IPS-15b (cell line): ENCODE measurements around the gene NR1D1.
A peak's percentile ranks its signal among the peaks of the same experiment; 100 is the strongest.

Experiments
- H3K27me3 ChIP-seq: one replicate; pipeline ENCODE4 v1.6.1; 2013; ENCODE audit warnings: low read length; ENCODE audit not compliant: control insufficient read depth, insufficient read depth
- H3K36me3 ChIP-seq: one replicate; pipeline ENCODE4 v1.6.1; 2013; ENCODE audit warnings: low read length; ENCODE audit not compliant: control insufficient read depth, insufficient read depth
- H3K4me1 ChIP-seq: one replicate; pipeline ENCODE4 v1.6.1; 2013; ENCODE audit warnings: mild to moderate bottlenecking, low read length; ENCODE audit not compliant: control insufficient read depth, insufficient read depth
- H3K4me3 ChIP-seq: one replicate; pipeline ENCODE4 v1.5.1; 2013; ENCODE audit warnings: low read depth, low read length
- H3K9ac ChIP-seq: one replicate; pipeline ENCODE4 v1.6.1; 2013; ENCODE audit warnings: low read depth, mild to moderate bottlenecking, low read length
- H3K9me3 ChIP-seq: one replicate; pipeline ENCODE4 v1.6.1; 2013; ENCODE audit warnings: mild to moderate bottlenecking, low read length; ENCODE audit not compliant: control insufficient read depth, insufficient read depth

Gene NR1D1

DNA sequence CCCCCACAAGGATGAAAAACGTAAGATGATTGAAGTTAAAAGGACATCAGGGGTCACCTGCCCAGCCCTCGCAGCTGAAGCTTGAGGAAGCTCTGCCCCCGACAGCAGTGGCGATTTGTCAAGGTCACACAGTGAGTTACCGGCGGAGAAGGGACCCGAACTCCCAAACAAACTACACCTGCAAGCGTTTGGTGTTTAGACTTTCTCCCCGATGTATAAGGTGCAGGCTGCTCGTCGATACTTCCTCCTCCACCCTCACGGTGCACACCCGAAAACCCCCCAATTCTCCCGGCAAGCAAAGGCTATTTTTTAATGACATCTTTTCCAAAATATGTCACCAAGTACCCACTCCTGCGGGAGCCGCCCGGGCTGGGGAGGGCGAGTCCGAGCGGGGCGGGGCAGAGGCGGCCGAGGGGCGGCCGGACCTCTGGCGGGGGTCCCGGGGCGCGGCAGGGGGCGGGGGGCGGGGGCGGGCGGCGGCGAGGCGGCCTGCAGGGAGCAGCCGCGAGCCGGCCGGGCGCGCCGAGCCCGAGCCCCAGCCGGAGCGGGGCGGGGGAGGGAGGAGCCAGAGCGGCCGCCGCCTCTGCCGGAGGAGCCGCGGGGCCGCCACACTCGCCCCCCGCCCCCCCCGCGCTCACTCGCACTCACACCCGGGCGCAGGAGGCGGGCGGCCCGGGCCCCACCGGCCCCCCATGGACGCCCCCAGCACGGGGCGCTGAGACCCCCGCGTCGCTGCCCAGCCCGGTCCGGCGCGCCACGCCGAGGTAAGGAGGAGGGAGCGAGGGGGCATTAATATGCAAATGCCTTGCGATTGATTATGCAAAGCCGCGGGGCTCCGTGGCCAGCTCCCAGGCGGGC, 37.8 kb downstream of the NR1D1 start, which contains the start of gene THRA:
Gene THRA, plus strand, starts transcription at position 637 of the 858 bp plus-strand sequence. CDS start 11,524 bp downstream, outside the sequence.
- Histone ChIP-seq H3K9ac (peak within 1 kb of the TSS; percentile 87), H3K4me1 (peaks cover 27% of the 10 kb centered on the region), H3K36me3 (no peaks in the 10 kb centered on the region)

DNA sequence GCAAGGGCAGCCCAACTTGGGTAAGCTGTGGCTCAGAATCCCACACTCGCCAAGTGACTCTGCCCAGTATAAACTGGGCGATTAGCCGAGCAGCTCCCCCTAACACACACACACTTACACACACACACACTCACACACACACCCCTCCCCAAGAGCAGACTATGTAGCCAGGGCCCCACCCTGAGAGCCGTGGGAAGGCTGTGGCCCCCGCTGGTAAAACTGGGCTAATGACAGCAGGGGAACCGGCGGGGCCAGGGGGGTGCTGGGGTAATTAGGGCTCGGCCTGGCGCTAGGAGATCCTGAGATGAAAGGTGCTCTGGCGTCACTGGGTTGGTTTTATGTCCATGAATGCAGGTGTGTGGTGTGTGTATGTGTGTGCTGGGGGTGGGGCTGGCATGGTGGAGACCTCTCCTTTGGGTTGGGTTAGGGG, 38.8 kb downstream of the NR1D1 start:
- no peaks in the 10 kb centered on the region for H3K9me3 ChIP-seq
- H3K36me3 ChIP-seq = no peaks in the 10 kb centered on the region
- peak overlapping the region; percentile 53 for H3K4me3 ChIP-seq
- peaks cover 27% of the 10 kb centered on the region for H3K4me1 ChIP-seq
- H3K9ac ChIP-seq = no peak overlapping the region
- H3K27me3 ChIP-seq = peaks cover 21% of the 10 kb centered on the region

More for the DNA sequence above, 37.8 kb downstream of the NR1D1 start, which contains the start of gene THRA:
- H3K9me3 ChIP-seq = no peaks in the 10 kb centered on the region
- peaks cover 26% of the 10 kb centered on the region for H3K27me3 ChIP-seq
- peak within 1 kb of the TSS; percentile 81 for H3K4me3 ChIP-seq

GRCh38 chr17:40060887-40061608, 39.3 kb downstream of the NR1D1 start:
- Histone ChIP-seq H3K36me3 (no peaks in the 10 kb centered on the region), H3K9ac (no peak overlapping the region), H3K4me1 (peaks cover 27% of the 10 kb centered on the region), H3K4me3 (no peak overlapping the region), H3K27me3 (peaks cover 19% of the 10 kb centered on the region), H3K9me3 (no peaks in the 10 kb centered on the region)

- Histone ChIP-seq H3K9ac (no peak overlapping the region), H3K4me3 (no peak overlapping the region), H3K9me3 (no peaks in the 10 kb centered on the region), H3K36me3 (no peaks in the 10 kb centered on the region), H3K27me3 (peaks cover 19% of the 10 kb centered on the region), H3K4me1 (peaks cover 20% of the 10 kb centered on the region)
These were observed 40.5 kb downstream of the NR1D1 start for GRCh38 chr17:40059729-40060475.

GRCh38 chr17:40058865-40059264, 41.5 kb downstream of the NR1D1 start:
- Histone ChIP-seq H3K9ac (no peak overlapping the region), H3K4me1 (peaks cover 12% of the 10 kb centered on the region), H3K36me3 (no peaks in the 10 kb centered on the region)

DNA sequence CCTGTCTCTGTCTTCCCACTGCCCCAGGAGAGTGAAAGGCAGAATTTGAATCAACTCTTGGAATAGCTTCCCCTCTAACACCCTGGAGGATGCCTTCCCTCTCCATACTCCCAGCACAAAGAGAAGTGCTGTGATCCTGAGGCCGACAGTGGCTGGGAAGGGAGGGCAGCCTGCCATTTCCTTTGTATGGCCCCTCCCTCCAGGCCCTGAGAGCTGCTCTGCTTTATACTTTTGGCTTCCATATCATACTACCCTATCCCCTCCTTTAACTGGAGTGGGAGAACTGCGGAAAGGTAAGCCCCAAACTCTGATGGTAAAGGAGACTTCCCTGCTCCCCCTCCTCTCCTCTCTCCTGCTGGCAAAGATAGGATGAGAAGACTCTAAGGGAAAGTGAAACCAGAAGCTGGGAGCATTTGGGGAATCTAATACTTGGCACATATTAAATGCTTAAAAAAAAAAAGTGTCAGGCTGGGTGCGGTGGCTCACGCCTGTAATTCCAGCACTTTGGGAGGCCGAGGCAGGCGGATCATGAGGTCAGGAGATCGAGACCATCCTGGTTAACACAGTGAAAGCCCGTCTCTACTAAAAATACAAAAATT, 42.1 kb downstream of the NR1D1 start:
- Histone ChIP-seq H3K9me3 (no peaks in the 10 kb centered on the region), H3K4me3 (no peak overlapping the region), H3K36me3 (no peaks in the 10 kb centered on the region), H3K9ac (no peak overlapping the region), H3K27me3 (peaks cover 7% of the 10 kb centered on the region), H3K4me1 (peaks cover 12% of the 10 kb centered on the region)

More at GRCh38 chr17:40058865-40059264, 41.5 kb downstream of the NR1D1 start:
- Histone ChIP-seq H3K4me3 (no peak overlapping the region), H3K27me3 (peaks cover 10% of the 10 kb centered on the region), H3K9me3 (no peaks in the 10 kb centered on the region)

DNA sequence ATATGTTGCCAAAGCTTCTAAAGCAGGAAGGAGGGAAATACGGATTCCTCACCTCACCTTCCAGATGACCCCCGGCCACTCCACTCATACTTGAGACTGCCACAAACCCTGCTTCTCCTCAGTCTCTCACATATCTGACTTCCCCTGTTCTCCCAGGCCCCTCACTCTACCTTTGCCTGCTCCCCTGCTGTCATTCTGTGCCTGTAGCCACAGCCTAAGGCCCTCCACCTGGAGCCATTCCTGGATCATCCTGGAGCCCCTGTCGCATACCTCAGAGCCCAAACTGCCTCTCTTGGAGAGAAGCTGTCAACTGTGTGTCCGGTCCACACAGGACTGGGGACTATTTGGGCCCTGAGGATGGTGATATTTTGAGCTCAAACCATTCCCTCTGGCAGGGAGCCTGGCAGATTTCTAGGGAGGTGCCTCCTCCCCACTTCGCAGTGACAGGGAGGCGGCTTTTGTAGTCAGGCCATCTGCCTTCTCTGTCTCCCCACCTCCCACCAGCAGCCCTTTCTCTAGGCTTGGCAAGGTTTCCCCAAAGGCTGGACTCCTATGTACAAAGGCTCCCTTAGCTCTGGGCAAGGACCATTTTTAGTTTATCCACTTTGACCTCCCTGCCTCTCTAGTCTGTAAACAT, 43.9 kb downstream of the NR1D1 start:
- Histone ChIP-seq H3K4me3 (no peak overlapping the region), H3K4me1 (peaks cover 8% of the 10 kb centered on the region), H3K36me3 (peaks cover 4% of the 10 kb centered on the region), H3K9me3 (no peaks in the 10 kb centered on the region), H3K27me3 (peaks cover 2% of the 10 kb centered on the region), H3K9ac (no peak overlapping the region)
